ENCODE measurements around the gene MPG.
A peak's percentile ranks its signal among the peaks of the same experiment; 100 is the strongest.

The MPG gene

DNA sequence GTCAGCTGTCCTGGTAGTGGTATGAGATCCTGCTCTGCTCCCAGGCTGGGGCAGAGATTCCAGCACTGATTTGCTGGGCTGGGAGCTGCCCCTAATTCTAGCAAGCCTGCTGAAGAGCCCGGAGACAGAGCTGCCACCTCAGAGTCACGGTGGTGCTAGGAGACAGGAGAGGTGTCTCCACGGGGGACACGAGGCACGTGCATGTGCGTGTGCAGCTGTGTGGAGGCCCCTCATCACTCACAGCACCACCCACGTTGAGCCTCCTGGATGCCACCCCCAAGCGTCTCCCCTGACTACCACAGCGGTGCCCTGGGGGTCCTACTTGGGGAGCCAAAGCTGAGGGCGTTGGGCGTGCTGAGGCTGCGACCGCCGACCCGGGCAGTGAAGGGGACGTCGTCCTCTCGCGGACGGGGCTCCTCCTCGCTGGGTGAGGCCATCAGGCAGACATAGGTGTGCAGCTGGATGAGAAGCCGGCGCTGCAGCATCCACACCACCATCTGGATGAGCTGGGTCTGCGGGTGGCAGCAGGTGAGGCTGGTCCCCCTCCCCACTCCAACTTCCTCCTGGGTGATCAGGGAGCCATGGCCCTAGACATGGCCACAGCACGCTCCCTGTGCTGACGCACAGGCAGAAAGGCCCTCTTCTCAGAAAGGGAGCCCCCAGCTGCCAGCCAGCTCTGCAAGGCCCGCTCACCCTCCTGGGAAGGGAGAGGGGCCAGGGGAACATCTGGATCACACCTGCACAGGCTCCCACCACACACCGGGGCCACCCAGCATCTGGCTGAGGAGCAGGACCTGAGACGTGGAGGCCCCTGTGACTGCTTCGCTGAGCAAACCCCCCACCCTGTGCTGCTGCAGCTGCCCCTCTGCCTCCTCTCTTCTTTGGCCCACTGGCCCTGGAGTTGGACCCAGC, 11.6 kb downstream of the MPG start:
- Mint-ChIP-seq H3K4me3 (no peak overlapping the region), H3K4me1 (peaks cover 5% of the 10 kb centered on the region), H3K27ac (no peak overlapping the region)

GRCh38 chr16:91484-91883, 13.5 kb downstream of the MPG start:
- Mint-ChIP-seq H3K27ac (no peak overlapping the region), H3K4me3 (no peak overlapping the region), H3K9me3 (no peaks in the 10 kb centered on the region), H3K36me3 (ENCODE audit: low read depth) (peaks cover 12% of the 10 kb centered on the region), H3K4me1 (no peaks in the 10 kb centered on the region), H3K27me3 (ENCODE audit: low read depth, poor library complexity) (no peaks in the 10 kb centered on the region)
- no peak for TF ChIP-seq CTCF (IDR thresholded peaks at IDR 0.05)
- DNase-seq, result no peak

More for the DNA sequence above, 11.6 kb downstream of the MPG start:
- Mint-ChIP-seq H3K27me3 (ENCODE audit: low read depth, poor library complexity) (no peaks in the 10 kb centered on the region), H3K36me3 (ENCODE audit: low read depth) (peaks cover 14% of the 10 kb centered on the region), H3K9me3 (no peaks in the 10 kb centered on the region)
- no peak for DNase-seq
- TF ChIP-seq CTCF (IDR thresholded peaks at IDR 0.05), result no peak

- no peak for TF ChIP-seq CTCF (IDR thresholded peaks at IDR 0.05)
- Mint-ChIP-seq H3K4me1 (no peaks in the 10 kb centered on the region), H3K9me3 (no peaks in the 10 kb centered on the region), H3K36me3 (ENCODE audit: low read depth) (peaks cover 12% of the 10 kb centered on the region), H3K27ac (no peak overlapping the region), H3K27me3 (ENCODE audit: low read depth, poor library complexity) (peaks cover under 1% of the 10 kb centered on the region), H3K4me3 (no peak overlapping the region)
- no peak for DNase-seq
Measured at GRCh38 chr16:92431-93339, 14.7 kb downstream of the MPG start.

DNA sequence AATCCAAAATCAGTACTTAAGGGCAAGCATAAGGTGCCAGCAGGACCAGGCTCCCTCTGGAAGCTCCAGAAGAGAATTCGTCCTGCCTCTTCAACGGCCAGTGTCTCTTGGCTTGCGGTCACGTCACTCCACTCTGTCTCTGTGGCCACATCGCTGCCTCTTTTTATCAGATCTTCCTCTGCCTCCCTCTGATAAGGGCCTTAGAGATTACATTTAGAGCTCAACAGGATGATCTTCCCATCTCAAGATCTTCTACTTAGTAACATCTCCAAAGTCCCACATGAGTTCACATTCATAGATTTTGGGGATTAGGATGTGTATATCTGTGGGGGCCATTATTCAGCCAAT, 16.9 kb downstream of the MPG start:
- peaks cover 12% of the 10 kb centered on the region for H3K36me3 Mint-ChIP-seq (ENCODE audit: low read depth)
- no peak overlapping the region for H3K27ac Mint-ChIP-seq
- peaks cover 5% of the 10 kb centered on the region for H3K4me1 Mint-ChIP-seq
- TF ChIP-seq CTCF (IDR thresholded peaks at IDR 0.05), result no peak
- no peaks in the 10 kb centered on the region for H3K9me3 Mint-ChIP-seq
- H3K27me3 Mint-ChIP-seq (ENCODE audit: low read depth, poor library complexity), result peaks cover 3% of the 10 kb centered on the region
- no peak for DNase-seq
- H3K4me3 Mint-ChIP-seq, result no peak overlapping the region

DNA sequence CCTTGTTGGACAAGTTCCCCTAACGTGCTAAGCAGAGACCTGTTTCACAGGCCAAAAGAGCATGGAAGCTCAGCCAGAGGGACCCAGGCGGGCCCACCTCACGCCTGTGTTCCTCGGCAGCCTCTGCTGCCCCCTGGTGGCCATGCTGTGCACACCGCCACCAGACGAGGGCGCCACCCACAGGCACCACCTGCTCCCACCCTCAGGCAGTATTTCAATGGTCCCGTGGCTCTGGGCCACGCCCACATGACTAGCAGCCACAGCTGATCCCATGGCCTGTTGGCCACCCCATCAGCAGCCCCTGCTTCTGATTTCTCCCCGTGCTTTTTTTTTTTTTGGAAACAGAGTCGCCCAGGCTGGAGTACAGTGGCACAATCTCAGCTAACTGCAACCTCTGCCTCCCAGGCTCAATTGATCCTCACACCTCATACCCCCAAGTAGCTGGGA, 18.9 kb downstream of the MPG start:
- peak; percentile 98 for TF ChIP-seq CTCF (IDR thresholded peaks at IDR 0.05)
- Mint-ChIP-seq H3K4me3 (no peak overlapping the region), H3K36me3 (ENCODE audit: low read depth) (peaks cover 6% of the 10 kb centered on the region), H3K4me1 (peaks cover 12% of the 10 kb centered on the region), H3K9me3 (no peaks in the 10 kb centered on the region), H3K27me3 (ENCODE audit: low read depth, poor library complexity) (peaks cover 3% of the 10 kb centered on the region), H3K27ac (no peak overlapping the region)
- DNase-seq, result peak; percentile 91

All from nephron progenitor cell (in vitro differentiated cells).